GM23338 (cell line): ENCODE results near the gene DCANP1. TPM values are rescaled to one million over a fixed set of nuclear protein-coding genes. Genes with fewer than 3 reads are reported as not detected.

Experiments
- CREB1 ChIP-seq: fragments of 250-450 bp; sonication (Bioruptor Pico); IDR thresholded peaks from 2 replicates; pipeline ENCODE4 v1.5.0; 2020; ENCODE audit warnings: low read depth, mild to moderate bottlenecking, moderate library complexity
- EZH2 ChIP-seq: fragments of 200-600 bp; sonication (generic); IDR thresholded peaks from one replicate; pipeline ENCODE4 v1.8.0; 2017; ENCODE audit warnings: antibody characterized with exemption, mild to moderate bottlenecking, low read depth; ENCODE audit not compliant: unreplicated experiment
- EZH2phosphoT487 ChIP-seq: fragments of 200-600 bp; sonication (generic); IDR thresholded peaks from one replicate; pipeline ENCODE4 v1.8.1; 2018; ENCODE audit warnings: antibody characterized with exemption; ENCODE audit not compliant: unreplicated experiment
- JUNB ChIP-seq: IDR thresholded peaks from one replicate; pipeline ENCODE4 v1.6.1; 2016; ENCODE audit warnings: antibody characterized with exemption; ENCODE audit not compliant: unreplicated experiment
- NANOG ChIP-seq: IDR thresholded peaks from 2 replicates; pipeline ENCODE4 v1.6.1; 2016; ENCODE audit warnings: antibody characterized with exemption, borderline replicate concordance
- POLR2AphosphoS5 ChIP-seq: IDR thresholded peaks from 2 replicates; pipeline ENCODE4 v1.6.1; 2016; ENCODE audit warnings: antibody characterized with exemption, low read depth
- STAT1 ChIP-seq: IDR thresholded peaks from one replicate; pipeline ENCODE4 v1.6.1; 2016; ENCODE audit warnings: antibody characterized with exemption; ENCODE audit not compliant: unreplicated experiment
- ZNF331 ChIP-seq: fragments of 250-450 bp; sonication (Bioruptor Pico); IDR thresholded peaks from 2 replicates; pipeline ENCODE4 v1.5.0; 2020; ENCODE audit warnings: low read depth, mild to moderate bottlenecking, moderate library complexity
- polyA plus RNA-seq: library from polyadenylated mRNA; unstranded; fragments of >200 nt; fragmentation: Nextera tagmentation; extraction: Ambion mirVana; gene quantifications from 2 replicates; pipeline ENCODE4 v1.2.1, GENCODE V29; 2016
- total RNA-seq: library from RNA; depleted of rRNA; stranded (reverse); fragments of >200 nt; shearing (Covaris generic); gene quantifications from 2 replicates; pipeline ENCODE4 v1.2.3, GENCODE V29; 2014
- TF ChIP-seq, protein P1 (sequence below): fragments of 250-450 bp; sonication (Bioruptor Pico); IDR thresholded peaks from 2 replicates; pipeline ENCODE4 v1.5.0; 2020; ENCODE audit warnings: mild to moderate bottlenecking, moderate library complexity
- TF ChIP-seq, protein P2 (sequence below): IDR thresholded peaks from one replicate; pipeline ENCODE4 v1.6.1; 2018; ENCODE audit warnings: antibody characterized with exemption; ENCODE audit not compliant: unreplicated experiment
- TF ChIP-seq, protein P3 (sequence below), 2 experiments: fragments of 200-600 bp in 1 of 2; sonication (generic) in 1 of 2; conservative IDR thresholded peaks; 2 replicates each; pipeline versions ENCODE4 v1.5.1 to v1.6.1; 2016 to 2017; ENCODE audit warnings: antibody characterized with exemption in 2 of 2, low read depth in 2 of 2, mild to moderate bottlenecking in 2 of 2, moderate library complexity in 1 of 2

The DCANP1 gene
- total and polyA plus RNA-seq, 2 experiments from 2014 or later: not detected

DNA sequence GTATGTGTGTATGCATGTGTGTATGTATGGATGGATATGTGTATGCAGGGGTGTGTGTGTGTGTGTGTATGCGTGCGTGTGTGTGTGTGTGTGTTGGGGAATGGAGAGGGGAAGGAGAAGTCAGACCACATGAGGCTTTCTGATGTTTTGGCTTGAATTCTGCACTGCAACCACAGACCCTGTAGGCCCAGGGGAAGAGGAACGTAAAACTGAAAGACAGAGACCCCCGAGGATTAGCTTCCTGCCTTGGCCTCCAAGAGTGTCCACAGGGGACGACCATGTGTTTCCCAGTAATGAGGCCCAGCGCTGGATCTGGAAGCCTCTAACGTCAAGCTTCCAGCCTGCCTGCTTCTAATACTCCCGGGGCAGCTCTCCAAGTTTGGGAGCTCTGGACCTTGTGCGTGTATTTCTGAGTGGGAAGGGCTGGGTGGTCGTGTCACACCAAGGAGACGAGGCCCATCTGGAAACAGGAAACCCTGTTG lies 5.8 kb downstream of the DCANP1 start (continued):
- TF ChIP-seq, protein P1, sequence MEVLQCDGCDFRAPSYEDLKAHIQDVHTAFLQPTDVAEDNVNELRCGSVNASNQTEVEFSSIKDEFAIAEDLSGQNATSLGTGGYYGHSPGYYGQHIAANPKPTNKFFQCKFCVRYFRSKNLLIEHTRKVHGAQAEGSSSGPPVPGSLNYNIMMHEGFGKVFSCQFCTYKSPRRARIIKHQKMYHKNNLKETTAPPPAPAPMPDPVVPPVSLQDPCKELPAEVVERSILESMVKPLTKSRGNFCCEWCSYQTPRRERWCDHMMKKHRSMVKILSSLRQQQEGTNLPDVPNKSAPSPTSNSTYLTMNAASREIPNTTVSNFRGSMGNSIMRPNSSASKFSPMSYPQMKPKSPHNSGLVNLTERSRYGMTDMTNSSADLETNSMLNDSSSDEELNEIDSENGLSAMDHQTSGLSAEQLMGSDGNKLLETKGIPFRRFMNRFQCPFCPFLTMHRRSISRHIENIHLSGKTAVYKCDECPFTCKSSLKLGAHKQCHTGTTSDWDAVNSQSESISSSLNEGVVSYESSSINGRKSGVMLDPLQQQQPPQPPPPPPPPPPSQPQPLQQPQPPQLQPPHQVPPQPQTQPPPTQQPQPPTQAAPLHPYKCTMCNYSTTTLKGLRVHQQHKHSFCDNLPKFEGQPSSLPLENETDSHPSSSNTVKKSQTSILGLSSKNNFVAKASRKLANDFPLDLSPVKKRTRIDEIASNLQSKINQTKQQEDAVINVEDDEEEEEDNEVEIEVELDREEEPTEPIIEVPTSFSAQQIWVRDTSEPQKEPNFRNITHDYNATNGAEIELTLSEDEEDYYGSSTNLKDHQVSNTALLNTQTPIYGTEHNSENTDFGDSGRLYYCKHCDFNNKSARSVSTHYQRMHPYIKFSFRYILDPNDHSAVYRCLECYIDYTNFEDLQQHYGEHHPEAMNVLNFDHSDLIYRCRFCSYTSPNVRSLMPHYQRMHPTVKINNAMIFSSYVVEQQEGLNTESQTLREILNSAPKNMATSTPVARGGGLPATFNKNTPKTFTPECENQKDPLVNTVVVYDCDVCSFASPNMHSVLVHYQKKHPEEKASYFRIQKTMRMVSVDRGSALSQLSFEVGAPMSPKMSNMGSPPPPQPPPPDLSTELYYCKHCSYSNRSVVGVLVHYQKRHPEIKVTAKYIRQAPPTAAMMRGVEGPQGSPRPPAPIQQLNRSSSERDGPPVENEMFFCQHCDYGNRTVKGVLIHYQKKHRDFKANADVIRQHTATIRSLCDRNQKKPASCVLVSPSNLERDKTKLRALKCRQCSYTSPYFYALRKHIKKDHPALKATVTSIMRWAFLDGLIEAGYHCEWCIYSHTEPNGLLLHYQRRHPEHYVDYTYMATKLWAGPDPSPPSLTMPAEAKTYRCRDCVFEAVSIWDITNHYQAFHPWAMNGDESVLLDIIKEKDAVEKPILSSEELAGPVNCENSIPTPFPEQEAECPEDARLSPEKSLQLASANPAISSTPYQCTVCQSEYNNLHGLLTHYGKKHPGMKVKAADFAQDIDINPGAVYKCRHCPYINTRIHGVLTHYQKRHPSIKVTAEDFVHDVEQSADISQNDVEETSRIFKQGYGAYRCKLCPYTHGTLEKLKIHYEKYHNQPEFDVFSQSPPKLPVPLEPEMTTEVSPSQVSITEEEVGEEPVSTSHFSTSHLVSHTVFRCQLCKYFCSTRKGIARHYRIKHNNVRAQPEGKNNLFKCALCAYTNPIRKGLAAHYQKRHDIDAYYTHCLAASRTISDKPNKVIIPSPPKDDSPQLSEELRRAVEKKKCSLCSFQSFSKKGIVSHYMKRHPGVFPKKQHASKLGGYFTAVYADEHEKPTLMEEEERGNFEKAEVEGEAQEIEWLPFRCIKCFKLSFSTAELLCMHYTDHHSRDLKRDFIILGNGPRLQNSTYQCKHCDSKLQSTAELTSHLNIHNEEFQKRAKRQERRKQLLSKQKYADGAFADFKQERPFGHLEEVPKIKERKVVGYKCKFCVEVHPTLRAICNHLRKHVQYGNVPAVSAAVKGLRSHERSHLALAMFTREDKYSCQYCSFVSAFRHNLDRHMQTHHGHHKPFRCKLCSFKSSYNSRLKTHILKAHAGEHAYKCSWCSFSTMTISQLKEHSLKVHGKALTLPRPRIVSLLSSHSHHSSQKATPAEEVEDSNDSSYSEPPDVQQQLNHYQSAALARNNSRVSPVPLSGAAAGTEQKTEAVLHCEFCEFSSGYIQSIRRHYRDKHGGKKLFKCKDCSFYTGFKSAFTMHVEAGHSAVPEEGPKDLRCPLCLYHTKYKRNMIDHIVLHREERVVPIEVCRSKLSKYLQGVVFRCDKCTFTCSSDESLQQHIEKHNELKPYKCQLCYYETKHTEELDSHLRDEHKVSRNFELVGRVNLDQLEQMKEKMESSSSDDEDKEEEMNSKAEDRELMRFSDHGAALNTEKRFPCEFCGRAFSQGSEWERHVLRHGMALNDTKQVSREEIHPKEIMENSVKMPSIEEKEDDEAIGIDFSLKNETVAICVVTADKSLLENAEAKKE (CRISPR knock-in tag): no peak
- no peak for TF ChIP-seq EZH2
- TF ChIP-seq JUNB: no peak
- no peak for TF ChIP-seq STAT1
- TF ChIP-seq, protein P2, sequence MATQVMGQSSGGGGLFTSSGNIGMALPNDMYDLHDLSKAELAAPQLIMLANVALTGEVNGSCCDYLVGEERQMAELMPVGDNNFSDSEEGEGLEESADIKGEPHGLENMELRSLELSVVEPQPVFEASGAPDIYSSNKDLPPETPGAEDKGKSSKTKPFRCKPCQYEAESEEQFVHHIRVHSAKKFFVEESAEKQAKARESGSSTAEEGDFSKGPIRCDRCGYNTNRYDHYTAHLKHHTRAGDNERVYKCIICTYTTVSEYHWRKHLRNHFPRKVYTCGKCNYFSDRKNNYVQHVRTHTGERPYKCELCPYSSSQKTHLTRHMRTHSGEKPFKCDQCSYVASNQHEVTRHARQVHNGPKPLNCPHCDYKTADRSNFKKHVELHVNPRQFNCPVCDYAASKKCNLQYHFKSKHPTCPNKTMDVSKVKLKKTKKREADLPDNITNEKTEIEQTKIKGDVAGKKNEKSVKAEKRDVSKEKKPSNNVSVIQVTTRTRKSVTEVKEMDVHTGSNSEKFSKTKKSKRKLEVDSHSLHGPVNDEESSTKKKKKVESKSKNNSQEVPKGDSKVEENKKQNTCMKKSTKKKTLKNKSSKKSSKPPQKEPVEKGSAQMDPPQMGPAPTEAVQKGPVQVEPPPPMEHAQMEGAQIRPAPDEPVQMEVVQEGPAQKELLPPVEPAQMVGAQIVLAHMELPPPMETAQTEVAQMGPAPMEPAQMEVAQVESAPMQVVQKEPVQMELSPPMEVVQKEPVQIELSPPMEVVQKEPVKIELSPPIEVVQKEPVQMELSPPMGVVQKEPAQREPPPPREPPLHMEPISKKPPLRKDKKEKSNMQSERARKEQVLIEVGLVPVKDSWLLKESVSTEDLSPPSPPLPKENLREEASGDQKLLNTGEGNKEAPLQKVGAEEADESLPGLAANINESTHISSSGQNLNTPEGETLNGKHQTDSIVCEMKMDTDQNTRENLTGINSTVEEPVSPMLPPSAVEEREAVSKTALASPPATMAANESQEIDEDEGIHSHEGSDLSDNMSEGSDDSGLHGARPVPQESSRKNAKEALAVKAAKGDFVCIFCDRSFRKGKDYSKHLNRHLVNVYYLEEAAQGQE: no peak
- TF ChIP-seq NANOG: no peak
- TF ChIP-seq POLR2AphosphoS5: no peak
- no peak for TF ChIP-seq ZNF331 (CRISPR knock-in tag)
- TF ChIP-seq EZH2phosphoT487: no peak
- TF ChIP-seq, protein P3, sequence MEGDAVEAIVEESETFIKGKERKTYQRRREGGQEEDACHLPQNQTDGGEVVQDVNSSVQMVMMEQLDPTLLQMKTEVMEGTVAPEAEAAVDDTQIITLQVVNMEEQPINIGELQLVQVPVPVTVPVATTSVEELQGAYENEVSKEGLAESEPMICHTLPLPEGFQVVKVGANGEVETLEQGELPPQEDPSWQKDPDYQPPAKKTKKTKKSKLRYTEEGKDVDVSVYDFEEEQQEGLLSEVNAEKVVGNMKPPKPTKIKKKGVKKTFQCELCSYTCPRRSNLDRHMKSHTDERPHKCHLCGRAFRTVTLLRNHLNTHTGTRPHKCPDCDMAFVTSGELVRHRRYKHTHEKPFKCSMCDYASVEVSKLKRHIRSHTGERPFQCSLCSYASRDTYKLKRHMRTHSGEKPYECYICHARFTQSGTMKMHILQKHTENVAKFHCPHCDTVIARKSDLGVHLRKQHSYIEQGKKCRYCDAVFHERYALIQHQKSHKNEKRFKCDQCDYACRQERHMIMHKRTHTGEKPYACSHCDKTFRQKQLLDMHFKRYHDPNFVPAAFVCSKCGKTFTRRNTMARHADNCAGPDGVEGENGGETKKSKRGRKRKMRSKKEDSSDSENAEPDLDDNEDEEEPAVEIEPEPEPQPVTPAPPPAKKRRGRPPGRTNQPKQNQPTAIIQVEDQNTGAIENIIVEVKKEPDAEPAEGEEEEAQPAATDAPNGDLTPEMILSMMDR (conservative IDR thresholded peaks at IDR 0.05; ENCODE audit: low read depth in 2 of 2): no peak
- no peak for TF ChIP-seq CREB1
